ENCODE data around the gene PSMD7. TPM values are rescaled to one million over a fixed set of nuclear protein-coding genes. Genes with fewer than 3 reads are reported as not detected.

The PSMD7 gene
- total RNA-seq, 1 donor from 2014 or later, result 59.7 TPM

GRCh38 chr16:74304835-74305176 is 8.2 kb downstream of the PSMD7 start:
- no peaks in the 10 kb centered on the region for H3K9me3 ChIP-seq
- no peaks in the 10 kb centered on the region for H3K27me3 ChIP-seq
- H3K4me1 ChIP-seq, result no peaks in the 10 kb centered on the region
- H3K27ac ChIP-seq, result no peak overlapping the region
- H3K36me3 ChIP-seq, result peaks cover 82% of the 10 kb centered on the region
- DNase-seq (no peak), ATAC-seq (no peak)
- intact Hi-C loops (cut with DNase I), result no loop called here
- TF ChIP-seq CTCF (IDR thresholded peaks at IDR 0.05), result peak; percentile 1
- H3K4me3 ChIP-seq, result no peak overlapping the region

GRCh38 chr16:74305281-74305680 is 8.7 kb downstream of the PSMD7 start:
- Histone ChIP-seq H3K9me3 (no peaks in the 10 kb centered on the region), H3K4me1 (no peaks in the 10 kb centered on the region), H3K36me3 (peaks cover 77% of the 10 kb centered on the region), H3K27ac (no peak overlapping the region), H3K4me3 (no peak overlapping the region), H3K27me3 (no peaks in the 10 kb centered on the region)
- intact Hi-C loops (cut with DNase I), result no loop called here
- DNase-seq, result no peak
- ATAC-seq, result no peak
- TF ChIP-seq CTCF (IDR thresholded peaks at IDR 0.05), result no peak

GRCh38 chr16:74305978-74306784 is 9.6 kb downstream of the PSMD7 start:
- TF ChIP-seq CTCF (IDR thresholded peaks at IDR 0.05), result no peak
- DNase-seq, result no peak
- peaks cover 68% of the 10 kb centered on the region for H3K36me3 ChIP-seq
- H3K4me1 ChIP-seq, result no peaks in the 10 kb centered on the region
- H3K9me3 ChIP-seq, result no peaks in the 10 kb centered on the region
- H3K27ac ChIP-seq, result no peak overlapping the region
- intact Hi-C loops (cut with DNase I), result no loop called here
- H3K27me3 ChIP-seq, result no peaks in the 10 kb centered on the region
- no peak for ATAC-seq
- H3K4me3 ChIP-seq, result no peak overlapping the region

GRCh38 chr16:74307383-74307782 is 10.8 kb downstream of the PSMD7 start:
- Histone ChIP-seq H3K4me1 (no peaks in the 10 kb centered on the region), H3K36me3 (peaks cover 56% of the 10 kb centered on the region), H3K27me3 (no peaks in the 10 kb centered on the region), H3K9me3 (no peaks in the 10 kb centered on the region), H3K4me3 (no peak overlapping the region), H3K27ac (no peak overlapping the region)
- intact Hi-C loops (cut with DNase I), result no loop called here
- ATAC-seq, result peak; percentile 33
- DNase-seq, result no peak
- no peak for TF ChIP-seq CTCF (IDR thresholded peaks at IDR 0.05)

- Histone ChIP-seq H3K9me3 (no peaks in the 10 kb centered on the region), H3K4me1 (no peaks in the 10 kb centered on the region), H3K4me3 (no peak overlapping the region), H3K27me3 (no peaks in the 10 kb centered on the region), H3K36me3 (peaks cover 29% of the 10 kb centered on the region), H3K27ac (no peak overlapping the region)
- intact Hi-C loops (cut with DNase I), result no loop called here
- peak; percentile 69 for TF ChIP-seq CTCF (IDR thresholded peaks at IDR 0.05)
- DNase-seq (no peak), ATAC-seq (peak; percentile 66)
Measured at GRCh38 chr16:74309789-74310781, 13.5 kb downstream of the PSMD7 start.
